Endothelial cell of umbilical vein (primary cell): Measurements from ENCODE around the gene XRCC1. TPM values are rescaled to one million over a fixed set of nuclear protein-coding genes. Genes with fewer than 3 reads are reported as not detected.
"Not testable (repeated sequence)": the region's sequence is repeated elsewhere in the genome, so short reads cannot be mapped to it uniquely, and the experiment has no call there.

Experiments used
- BruUV-seq: library from RNA; stranded (reverse); fragments of 400-500 nt; replicated peaks from 2 replicates; lab custom pipeline; 2021; lab: Mats Ljungman, UMichigan
- CTCF ChIA-PET: fragments of 300-600, 350-600 bp; sonication (Branson Sonifier 250); formaldehyde crosslinking; loops from one replicate; lab custom pipeline; 2021; ENCODE audit warnings: antibody characterized with exemption, inconsistent platforms; lab: Charles Lee
- POLR2A ChIA-PET: fragments of 300-600, 350-600 bp; sonication (Branson Sonifier 250); formaldehyde crosslinking; loops from one replicate; lab custom pipeline; 2021; ENCODE audit warnings: antibody characterized with exemption, inconsistent platforms; lab: Charles Lee
- DNase-seq: peaks from one replicate; pipeline ENCODE4 v3.0.0-alpha.2; 2011; ENCODE audit warnings: low read depth, low spot score
- FAIRE-seq: peaks from 2 replicates; lab custom pipeline; 2011; peaks lifted over from hg19 to GRCh38; lab: Jason Lieb, UNC
- H2AFZ ChIP-seq: 2 replicates; pipeline ENCODE4 v1.6.0; 2012; ENCODE audit warnings: low read depth, low read length, control low read depth, inconsistent platforms
- H3K27ac ChIP-seq: 2 replicates; pipeline ENCODE4 v1.5.1; 2011; ENCODE audit warnings: low read depth, mild to moderate bottlenecking, control low read depth, low read length, moderate library complexity; ENCODE audit not compliant: insufficient read depth
- H3K27me3 ChIP-seq, 2 experiments: 2 replicates each; pipeline versions ENCODE4 v1.6.0 to v1.6.1; 2011; ENCODE audit warnings: low read length in 2 of 2, mixed read lengths in 1 of 2; ENCODE audit not compliant: control insufficient read depth in 2 of 2, insufficient read depth in 2 of 2
- H3K36me3 ChIP-seq, 2 experiments: 2 replicates in 1 of 2; 3 replicates in 1 of 2; pipeline ENCODE4 v1.5.1; 2011; ENCODE audit warnings: low read length in 2 of 2, mild to moderate bottlenecking in 1 of 2, moderate library complexity in 1 of 2; ENCODE audit not compliant: control insufficient read depth in 2 of 2, insufficient read depth in 2 of 2; ENCODE audit errors: extremely low read depth in 1 of 2
- H3K4me1 ChIP-seq: 3 replicates; pipeline ENCODE4 v1.5.1; 2011; ENCODE audit warnings: mild to moderate bottlenecking, low read length; ENCODE audit not compliant: control insufficient read depth, insufficient read depth; ENCODE audit errors: extremely low read depth
- H3K4me2 ChIP-seq: 2 replicates; pipeline ENCODE4 v1.6.1; 2011; ENCODE audit warnings: low read length, control low read depth, mixed read lengths; ENCODE audit not compliant: insufficient read depth
- H3K4me3 ChIP-seq, 3 experiments: fragments of 200-600 bp in 1 of 3; sonication (generic), shearing (Covaris generic) in 1 of 3; replicated peaks in 1 of 3; 2 replicates each; pipeline ENCODE4 v1.5.1; 2011 to 2016; ENCODE audit warnings: control low read depth in 3 of 3, low read length in 3 of 3, mild to moderate bottlenecking in 2 of 3, inconsistent platforms in 1 of 3, low read depth in 1 of 3, moderate library complexity in 1 of 3; ENCODE audit not compliant: insufficient read depth in 1 of 3
- H3K79me2 ChIP-seq: 2 replicates; pipeline ENCODE4 v1.6.0; 2012; ENCODE audit warnings: low read length, inconsistent platforms; ENCODE audit not compliant: control insufficient read depth, insufficient read depth
- H3K9ac ChIP-seq: replicated peaks from 2 replicates; pipeline ENCODE3; 2011; ENCODE audit warnings: low read length, control low read depth; ENCODE audit not compliant: insufficient read depth; ENCODE audit errors: extremely low read depth
- H3K9me1 ChIP-seq: replicated peaks from 3 replicates; pipeline ENCODE4 v1.6.0; 2011; ENCODE audit warnings: mild to moderate bottlenecking, low read length; ENCODE audit not compliant: control insufficient read depth, insufficient read depth; ENCODE audit errors: extremely low read depth
- H3K9me3 ChIP-seq: replicated peaks from 2 replicates; pipeline ENCODE4 v1.5.1; 2012; ENCODE audit warnings: low read length, inconsistent platforms; ENCODE audit not compliant: control insufficient read depth, insufficient read depth
- H4K20me1 ChIP-seq: replicated peaks from 2 replicates; pipeline ENCODE3; 2011; ENCODE audit warnings: mild to moderate bottlenecking, low read length; ENCODE audit not compliant: control insufficient read depth, insufficient read depth; ENCODE audit errors: extremely low read depth
- EZH2 ChIP-seq: IDR thresholded peaks from 2 replicates; pipeline ENCODE4 v1.6.1; 2012; ENCODE audit warnings: borderline replicate concordance, low read depth, mild to moderate bottlenecking, moderate library complexity, low read length, inconsistent platforms; ENCODE audit not compliant: severe bottlenecking
- POLR2A ChIP-seq: IDR thresholded peaks from 2 replicates; pipeline ENCODE4 v1.6.1; 2012; ENCODE audit warnings: low read depth, mild to moderate bottlenecking, control low read depth, low read length
- dilution Hi-C: fragments of 300-500 bp; cut with MboI; formaldehyde crosslinking; loops from one replicate; pipeline ENCODE4 v1.15.0; 2019; ENCODE audit warnings: low sequenced_read_pairs; ENCODE audit not compliant: extremely low pct_ligation_motif_present
- intact Hi-C: fragments of 100-400 bp; cut with micrococcal nuclease; formaldehyde crosslinking; loops from one replicate; pipeline ENCODE4 v1.10.0; 2022
- polyA plus RNA-seq, 4 experiments: library from polyadenylated mRNA; depleted of rRNA in 3 of 4; stranded (reverse) in 3 of 4; unstranded in 1 of 4; fragments of >200 nt; gene quantifications; 2 replicates each; pipeline versions ENCODE4 v1.2.1 to v1.2.3, GENCODE V29; 2011 to 2012; ENCODE audit warnings: missing spikeins in 1 of 4
- total RNA-seq: library from RNA; stranded (reverse); gene quantifications from 2 replicates; pipeline ENCODE4 v1.2.3, GENCODE V29; 2021

XRCC1 gene
- total and polyA plus RNA-seq, 2 donors (not counting 3 experiments of a cell fraction or from before 2014, with no cell fraction given), result 29.5 to 39.3 TPM

- H3K27me3 ChIP-seq, H3K9ac ChIP-seq, H3K4me3 ChIP-seq, H3K36me3 ChIP-seq, BruUV-seq, H3K27ac ChIP-seq, POLR2A ChIA-PET, FAIRE-seq, H3K4me2 ChIP-seq, H2AFZ ChIP-seq, dilution Hi-C loops, DNase-seq, H3K9me1 ChIP-seq, intact Hi-C loops, H3K9me3 ChIP-seq, H4K20me1 ChIP-seq: not testable (repeated sequence)
- CTCF ChIA-PET, result interaction anchor here (1.2 to 1.7 kb wide), 3 partner anchors 62 to 209 kb away, joined by 3 to 5 read pairs (median 4); no protein-coding TSS in a partner anchor
- H3K79me2 ChIP-seq, result peaks cover 22% of the 10 kb centered on the region
- H3K4me1 ChIP-seq, result peaks cover 19% of the 10 kb centered on the region
Observed at GRCh38 chr19:43600326-43600725, 25.0 kb upstream of the XRCC1 start.

- no peaks in the 10 kb centered on the region for H4K20me1 ChIP-seq
- intact Hi-C loops (no loop called here), dilution Hi-C loops (no loop called here)
- peaks cover 27% of the 10 kb centered on the region for H3K79me2 ChIP-seq
- no peaks in the 10 kb centered on the region for H3K27me3 ChIP-seq
- no peaks in the 10 kb centered on the region for H3K9me1 ChIP-seq
- H3K4me3 ChIP-seq, result no peak overlapping the region
- H3K36me3 ChIP-seq, result peaks cover 4 to 10% of the 10 kb centered on the region in 2 experiments
- no peak overlapping the region for H3K9ac ChIP-seq
- H3K9me3 ChIP-seq, result no peaks in the 10 kb centered on the region
- CTCF ChIA-PET, result interaction anchor here (1.2 to 1.7 kb wide), 3 partner anchors 62 to 210 kb away, joined by 3 to 5 read pairs (median 4); no protein-coding TSS in a partner anchor
- no TSS peak for BruUV-seq
- no peak for FAIRE-seq
- POLR2A ChIA-PET, result no interaction called here
- H3K4me1 ChIP-seq, result peaks cover 19% of the 10 kb centered on the region
- H3K27ac ChIP-seq, result no peak overlapping the region
- H2AFZ ChIP-seq, result no peak overlapping the region
- H3K4me2 ChIP-seq, result no peak overlapping the region
- no peak for TF ChIP-seq EZH2
- TF ChIP-seq POLR2A, result no peak
- DNase-seq, result no peak
Observed at GRCh38 chr19:43599635-43600295, 24.4 kb upstream of the XRCC1 start.
